Subcutaneous adipose tissue (tissue), 4 donors: ENCODE measurements around the gene BTG1. TPM values are rescaled to one million over a fixed set of nuclear protein-coding genes. Genes with fewer than 3 reads are reported as not detected.

Experiments
- total RNA-seq, 4 donors: library from RNA; depleted of rRNA; stranded (reverse); fragments of >200 nt; gene quantifications; one replicate each; pipeline ENCODE4 v1.1.0, GENCODE V29; 2016
- TF ChIP-seq, protein P1 (sequence below): fragments of 450-650 bp; IDR thresholded peaks from one replicate; pipeline ENCODE4 v1.5.1; 2016; ENCODE audit warnings: low read depth, mild to moderate bottlenecking, control low read depth, antibody characterized with exemption, moderate library complexity

The BTG1 gene
- total RNA-seq, 4 donors from 2014 or later = 109 to 173 (median 151) TPM

DNA sequence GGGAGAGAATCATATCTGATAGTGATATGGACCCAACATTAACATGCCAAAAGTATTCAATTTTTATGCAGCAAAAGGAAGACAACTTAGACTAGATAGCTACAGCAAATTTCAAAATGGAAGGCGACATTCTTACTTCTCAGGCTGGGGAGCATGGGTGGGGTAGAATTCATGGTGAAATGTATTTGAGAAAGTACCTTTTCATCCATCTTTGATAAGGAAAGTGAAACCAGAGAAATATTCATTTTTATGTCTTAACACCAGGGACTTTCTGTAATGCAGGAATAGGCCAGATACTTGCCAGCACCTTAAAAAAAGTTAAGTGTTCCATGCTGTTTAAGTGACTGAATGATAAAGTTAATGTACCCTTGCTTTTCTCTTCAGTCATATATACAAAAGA is 13.4 kb downstream of the BTG1 start:
- TF ChIP-seq, protein P1, sequence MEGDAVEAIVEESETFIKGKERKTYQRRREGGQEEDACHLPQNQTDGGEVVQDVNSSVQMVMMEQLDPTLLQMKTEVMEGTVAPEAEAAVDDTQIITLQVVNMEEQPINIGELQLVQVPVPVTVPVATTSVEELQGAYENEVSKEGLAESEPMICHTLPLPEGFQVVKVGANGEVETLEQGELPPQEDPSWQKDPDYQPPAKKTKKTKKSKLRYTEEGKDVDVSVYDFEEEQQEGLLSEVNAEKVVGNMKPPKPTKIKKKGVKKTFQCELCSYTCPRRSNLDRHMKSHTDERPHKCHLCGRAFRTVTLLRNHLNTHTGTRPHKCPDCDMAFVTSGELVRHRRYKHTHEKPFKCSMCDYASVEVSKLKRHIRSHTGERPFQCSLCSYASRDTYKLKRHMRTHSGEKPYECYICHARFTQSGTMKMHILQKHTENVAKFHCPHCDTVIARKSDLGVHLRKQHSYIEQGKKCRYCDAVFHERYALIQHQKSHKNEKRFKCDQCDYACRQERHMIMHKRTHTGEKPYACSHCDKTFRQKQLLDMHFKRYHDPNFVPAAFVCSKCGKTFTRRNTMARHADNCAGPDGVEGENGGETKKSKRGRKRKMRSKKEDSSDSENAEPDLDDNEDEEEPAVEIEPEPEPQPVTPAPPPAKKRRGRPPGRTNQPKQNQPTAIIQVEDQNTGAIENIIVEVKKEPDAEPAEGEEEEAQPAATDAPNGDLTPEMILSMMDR = no peak

DNA sequence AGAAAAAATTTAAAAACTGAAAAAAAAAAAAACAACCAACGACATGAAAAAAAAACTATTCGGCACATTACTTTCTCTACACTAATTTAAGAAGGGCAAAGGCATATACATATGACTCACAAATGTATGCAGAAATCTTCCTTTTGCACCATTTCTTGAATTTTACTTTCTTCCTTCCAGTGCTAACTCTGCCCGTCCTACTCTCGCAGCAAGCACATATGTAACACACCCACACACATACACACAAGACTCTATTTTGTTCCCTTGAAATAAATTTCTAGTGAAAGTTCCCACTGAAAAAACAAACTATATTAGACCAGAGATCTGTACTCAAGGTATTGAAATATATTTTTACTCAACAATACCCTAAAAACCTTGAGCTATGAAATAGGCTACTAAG is 14.6 kb downstream of the BTG1 start:
- TF ChIP-seq, protein P1 = no peak

DNA sequence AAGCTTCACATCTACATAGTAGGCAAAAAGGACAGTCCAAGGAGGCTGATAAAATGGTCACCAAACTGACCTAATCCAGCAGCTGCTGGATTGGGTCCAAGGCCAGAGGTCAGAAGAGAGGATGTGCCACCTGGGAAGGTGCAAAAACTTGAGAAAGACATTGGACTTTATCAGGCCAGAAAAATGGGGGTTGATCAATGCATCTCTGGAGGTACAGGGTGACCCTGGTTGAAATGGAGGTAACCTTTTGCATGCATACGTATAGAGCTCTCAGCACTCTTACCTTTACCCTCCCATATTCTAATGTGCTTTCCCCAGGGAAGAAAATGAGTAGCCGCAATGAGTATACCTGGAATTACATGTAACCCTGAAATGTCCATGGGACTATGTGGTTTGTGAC is 16.0 kb downstream of the BTG1 start:
- TF ChIP-seq, protein P1 = no peak

DNA sequence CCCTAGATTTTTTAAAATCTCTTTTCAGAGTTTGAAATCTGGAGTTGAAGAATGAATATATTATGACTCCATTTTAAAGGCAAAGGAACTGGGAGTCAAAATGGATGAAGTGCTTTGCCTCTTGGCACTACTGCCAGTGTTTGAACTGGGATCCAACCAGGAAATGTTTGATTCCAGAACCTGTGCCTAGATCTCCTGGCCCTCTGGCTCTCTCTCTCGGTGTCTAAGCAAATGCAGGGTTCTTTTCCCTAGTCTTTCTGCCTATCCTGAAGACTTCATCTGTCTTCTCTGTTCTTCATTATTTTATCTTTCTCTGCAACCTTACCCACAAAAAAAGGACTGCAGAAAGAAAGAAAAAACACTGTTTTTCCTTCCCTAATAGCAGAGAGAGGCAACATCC is 17.0 kb downstream of the BTG1 start:
- TF ChIP-seq, protein P1 = no peak

DNA sequence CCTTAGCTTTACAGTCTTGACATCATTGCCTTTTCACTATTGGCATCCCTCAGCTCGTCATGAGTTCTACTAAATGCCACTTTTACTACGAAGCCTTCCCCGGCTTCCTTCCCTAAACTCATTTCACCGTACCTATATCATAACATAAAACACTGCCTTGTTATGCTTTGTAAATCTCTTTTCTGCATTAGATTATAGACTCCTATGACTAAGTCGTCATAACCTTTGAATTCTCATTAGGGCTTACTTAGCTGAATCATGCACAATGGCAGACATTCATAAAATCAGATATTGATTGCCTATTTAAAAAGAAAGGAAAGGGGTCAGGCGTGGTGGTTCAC is 21.0 kb downstream of the BTG1 start:
- TF ChIP-seq, protein P1 = no peak

DNA sequence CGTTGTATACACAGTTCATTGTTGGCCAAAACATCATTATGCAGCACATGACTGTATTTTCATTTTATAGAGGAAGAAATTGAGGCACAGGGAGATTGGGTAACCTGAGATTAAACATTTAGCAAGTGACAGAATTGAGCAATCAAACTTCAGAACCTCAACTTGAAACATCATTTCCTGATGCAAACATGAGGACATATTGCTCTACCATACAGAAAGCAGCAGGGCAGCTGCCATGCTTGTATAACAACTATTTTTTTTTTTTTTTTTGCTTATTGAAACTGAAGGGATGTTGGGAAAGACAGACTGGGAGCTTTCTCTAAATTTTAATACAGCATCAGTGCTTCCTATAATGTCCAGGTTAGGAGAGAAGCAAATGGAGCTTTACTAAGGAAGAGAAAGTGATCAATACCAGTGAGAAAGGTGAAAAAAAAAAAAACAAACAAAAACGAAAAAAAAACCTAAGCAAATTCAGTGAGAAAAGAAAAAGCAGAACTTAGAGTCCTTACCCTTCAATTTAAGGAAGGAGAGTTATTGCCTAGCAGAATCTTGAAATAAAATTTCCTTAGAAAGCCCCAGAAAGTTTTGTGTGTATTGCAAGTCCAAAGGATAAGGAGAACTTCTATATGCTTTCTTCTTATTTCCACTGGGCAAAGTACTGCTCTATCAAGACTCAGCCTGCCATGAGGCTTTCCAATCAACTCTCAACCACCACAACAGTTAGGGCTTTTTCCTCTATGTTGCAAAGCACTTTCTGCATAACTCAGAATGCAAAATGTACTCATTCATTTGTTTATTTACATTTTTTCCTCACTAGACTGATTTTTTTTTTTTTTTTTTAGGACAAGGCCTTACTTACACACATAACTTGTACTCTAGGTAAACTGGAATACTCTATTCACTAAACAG is 21.6 kb downstream of the BTG1 start:
- TF ChIP-seq, protein P1 = no peak

DNA sequence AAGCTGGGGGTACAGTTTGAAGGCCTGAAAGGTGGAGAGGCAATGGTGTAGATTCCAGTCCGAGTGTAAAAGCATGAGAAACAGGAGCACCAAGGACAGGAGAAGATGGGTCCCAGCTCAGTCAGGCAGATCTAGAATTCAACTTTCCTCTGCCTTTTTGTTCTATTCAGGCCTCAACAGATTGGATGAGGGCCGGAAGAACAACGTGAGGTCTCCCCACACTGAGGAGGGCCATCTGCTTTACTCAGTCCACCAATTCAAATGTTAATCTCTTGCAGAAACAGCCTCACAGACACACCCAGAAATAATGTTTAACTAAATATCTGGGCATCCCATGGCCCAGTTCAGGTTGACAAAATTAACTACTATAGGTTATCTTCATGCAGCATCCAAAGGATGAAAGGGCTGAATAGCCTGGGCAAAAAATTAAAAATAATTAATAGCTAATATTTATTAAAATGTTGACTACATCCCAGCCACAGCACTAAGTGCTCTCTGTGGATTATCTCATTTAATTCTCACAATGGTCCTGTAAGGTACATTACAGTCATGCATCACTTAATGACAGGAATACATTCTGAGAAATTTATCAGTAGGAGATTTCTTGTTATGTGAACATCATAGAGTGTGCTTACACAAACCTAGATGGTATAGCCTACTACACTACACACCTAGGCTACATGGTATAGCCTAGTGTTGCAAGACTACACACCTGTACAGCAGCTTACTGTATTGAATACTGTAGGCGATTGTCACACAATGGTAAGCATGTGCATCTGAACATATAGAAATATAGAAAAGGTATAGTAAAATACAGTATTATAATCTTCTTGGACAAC is 22.5 kb downstream of the BTG1 start:
- TF ChIP-seq, protein P1 = no peak
